B cell (primary cell): ENCODE results near the gene ELK3. TPM values are rescaled to one million over a fixed set of nuclear protein-coding genes. Genes with fewer than 3 reads are reported as not detected.

ENCODE experiments used
- ATAC-seq: fragments of 200-7000 bp; cut with Tn5 transposase; one replicate; pipeline ENCODE4 v1.10.0; 2021; ENCODE audit warnings: low read depth, mild to moderate bottlenecking, moderate number of reproducible peaks, moderate library complexity
- CTCF ChIA-PET: fragments of 350-600 bp; sonication (Branson Sonifier 250); formaldehyde crosslinking; loops from one replicate; lab custom pipeline; 2021; ENCODE audit warnings: antibody characterized with exemption, inconsistent platforms; lab: Charles Lee
- POLR2A ChIA-PET: fragments of 350-600 bp; sonication (Branson Sonifier 250); formaldehyde crosslinking; loops from one replicate; lab custom pipeline; 2021; ENCODE audit warnings: antibody characterized with exemption; lab: Charles Lee
- DNase-seq: peaks from one replicate; pipeline ENCODE4 v3.0.0; 2013
- H2AFZ ChIP-seq: 2 replicates; pipeline ENCODE4 v1.6.1; 2012; ENCODE audit warnings: mild to moderate bottlenecking, low read depth, low read length; ENCODE audit not compliant: insufficient read depth, poor library complexity, severe bottlenecking
- H3K27ac ChIP-seq, 2 donors: 1 replicate in 1 of 2; 2 replicates in 1 of 2; pipeline ENCODE4 v1.5.1; 2012 to 2013; ENCODE audit warnings: low read length in 2 of 2, mild to moderate bottlenecking in 2 of 2, moderate library complexity in 1 of 2
- H3K27me3 ChIP-seq, 4 experiments: fragments of 200-600 bp in 1 of 4; sonication (generic) in 1 of 4; replicated peaks in 1 of 4; 1 replicate in 2 of 4; 2 replicates in 2 of 4; pipeline versions ENCODE4 v1.6.1 to v1.7.0; 2013 to 2016; ENCODE audit warnings: low read length in 3 of 4, mild to moderate bottlenecking in 2 of 4, mixed read lengths in 1 of 4, moderate library complexity in 1 of 4; ENCODE audit not compliant: insufficient read depth in 4 of 4, control insufficient read depth in 3 of 4; ENCODE audit errors: control extremely low read depth in 1 of 4
- H3K36me3 ChIP-seq, 2 experiments: replicated peaks in 1 of 2; 1 replicate in 1 of 2; 2 replicates in 1 of 2; pipeline versions ENCODE4 v1.6.1 to v1.7.1; 2013; ENCODE audit warnings: low read length in 1 of 2; ENCODE audit not compliant: insufficient read depth in 2 of 2, control insufficient read depth in 1 of 2; ENCODE audit errors: control extremely low read depth in 1 of 2, extremely low read depth in 1 of 2
- H3K4me1 ChIP-seq, 2 donors: fragments of 200-600 bp in 1 of 2; sonication (generic) in 1 of 2; 1 replicate in 1 of 2; 2 replicates in 1 of 2; pipeline versions ENCODE4 v1.5.1 to v1.6.1; 2013 to 2017; ENCODE audit warnings: low read length in 2 of 2; ENCODE audit not compliant: control insufficient read depth in 2 of 2, insufficient read depth in 2 of 2
- H3K4me2 ChIP-seq: replicated peaks from 2 replicates; pipeline ENCODE3; 2012; ENCODE audit warnings: mild to moderate bottlenecking, low read depth, low read length; ENCODE audit not compliant: poor library complexity, severe bottlenecking
- H3K4me3 ChIP-seq, 5 experiments: fragments of 200-600 bp in 1 of 5; sonication (generic) in 1 of 5; 1 replicate in 3 of 5; 2 replicates in 2 of 5; pipeline versions ENCODE4 v1.5.1 to v1.7.0; 2011 to 2016; ENCODE audit warnings: low read length in 4 of 5, mild to moderate bottlenecking in 4 of 5, low read depth in 2 of 5, control low read depth in 1 of 5, moderate library complexity in 1 of 5; ENCODE audit not compliant: insufficient read depth in 1 of 5; ENCODE audit errors: control extremely low read depth in 1 of 5, extremely low read depth in 1 of 5
- H3K79me2 ChIP-seq: fragments of 200-600 bp; sonication (generic); one replicate; pipeline ENCODE4 v1.6.0; 2016; ENCODE audit warnings: low read length; ENCODE audit not compliant: control insufficient read depth, insufficient read depth
- H3K9ac ChIP-seq: fragments of 200-600 bp; sonication (generic); 2 replicates; pipeline ENCODE4 v1.6.1; 2017; ENCODE audit warnings: mild to moderate bottlenecking, low read length, moderate library complexity
- H3K9me3 ChIP-seq, 3 donors: one replicate each; pipeline versions ENCODE4 v1.6.1 to v1.7.1; 2013; ENCODE audit warnings: low read length in 2 of 3; ENCODE audit not compliant: control insufficient read depth in 2 of 3, insufficient read depth in 1 of 3; ENCODE audit errors: control extremely low read depth in 1 of 3
- H4K20me1 ChIP-seq: 2 replicates; pipeline ENCODE4 v1.6.0; 2012; ENCODE audit warnings: mild to moderate bottlenecking, low read length; ENCODE audit not compliant: insufficient read depth, control insufficient read depth, poor library complexity, severe bottlenecking
- H3K27ac Mint-ChIP-seq: one replicate; pipeline ENCODE4 v1.8.0; 2021; ENCODE audit warnings: mixed read lengths
- H3K27me3 Mint-ChIP-seq: one replicate; pipeline ENCODE4 v1.8.0; 2021; ENCODE audit warnings: mixed read lengths
- H3K4me1 Mint-ChIP-seq: one replicate; pipeline ENCODE4 v1.8.0; 2021; ENCODE audit warnings: mixed read lengths
- H3K4me3 Mint-ChIP-seq: one replicate; pipeline ENCODE4 v1.8.0; 2021; ENCODE audit warnings: mixed read lengths
- H3K9me3 Mint-ChIP-seq: one replicate; pipeline ENCODE4 v1.8.0; 2022; ENCODE audit warnings: mixed read lengths; ENCODE audit not compliant: insufficient read depth
- EZH2 ChIP-seq: IDR thresholded peaks from 2 replicates; pipeline ENCODE4 v1.6.1; 2012; ENCODE audit warnings: borderline replicate concordance, low read depth, mild to moderate bottlenecking, moderate library complexity, low read length; ENCODE audit not compliant: insufficient read depth, poor library complexity, severe bottlenecking
- WGBS: methylation state at CpG from one replicate; pipeline ENCODE4 v1.1.5; 2013; ENCODE audit warnings: missing lambda C conversion rate; ENCODE audit not compliant: insufficient coverage; 5-methylcytosine and 5-hydroxymethylcytosine counted together
- intact Hi-C: fragments of 100-400 bp; cut with micrococcal nuclease; formaldehyde crosslinking; loops from one replicate; pipeline ENCODE4 v1.10.0; 2022
- polyA plus RNA-seq: library from polyadenylated mRNA; depleted of rRNA; stranded (reverse); fragments of >200 nt; gene quantifications from 2 replicates; pipeline ENCODE4 v1.2.3, GENCODE V29; 2012
- total RNA-seq, 2 donors: library from RNA; stranded (reverse); fragments of 120-200 nt in 1 of 2; gene quantifications; 1 replicate in 1 of 2; 2 replicates in 1 of 2; pipeline versions ENCODE4 v1.2.3 to v1.2.4, GENCODE V29; 2013 to 2022
- TF ChIP-seq, protein P1 (sequence below): fragments of 200-600 bp; IDR thresholded peaks from one replicate; pipeline ENCODE4 v1.8.0; 2022; ENCODE audit warnings: antibody characterized with exemption, mild to moderate bottlenecking

ELK3 gene
- total and polyA plus RNA-seq, 2 donors (not counting 1 experiment from before 2014, with no cell fraction given) = 10.5 to 87.1 TPM

DNA sequence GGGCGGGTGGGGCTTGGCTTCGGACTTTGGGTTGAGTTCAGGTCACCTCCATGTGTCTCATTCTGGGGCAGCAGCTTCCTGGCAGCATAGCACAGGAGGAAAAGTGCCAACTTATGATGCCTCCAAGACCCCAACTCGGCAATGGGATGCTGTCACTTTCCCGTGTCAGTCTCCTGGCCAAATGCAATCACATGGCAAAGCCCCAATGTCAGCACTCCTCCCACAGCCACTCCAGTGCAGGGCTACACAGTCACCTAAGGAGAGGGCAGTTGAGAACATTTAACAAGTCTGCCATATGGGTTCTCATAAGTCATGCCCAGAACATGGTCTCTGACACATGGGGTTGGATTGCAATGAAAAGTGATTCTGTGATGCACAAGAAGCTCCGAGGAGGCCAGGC, 26.7 kb downstream of the ELK3 start:
- Histone ChIP-seq H3K27me3 (no peaks in the 10 kb centered on the region), H4K20me1 (peaks cover 66% of the 10 kb centered on the region), H3K9ac (no peak overlapping the region), H3K79me2 (peaks cover 96% of the 10 kb centered on the region), H3K9me3 (peaks cover 0 to 3% (median 0%) of the 10 kb centered on the region in 3 donors), H3K4me1 (no peaks in the 10 kb centered on the region), H3K4me3 (no peak overlapping the region), H3K4me2 (no peak overlapping the region), H3K36me3 (peaks cover 0 to 50% of the 10 kb centered on the region in 2 experiments), H2AFZ (no peak overlapping the region), H3K27ac (no peak overlapping the region)
- TF ChIP-seq, protein P1, sequence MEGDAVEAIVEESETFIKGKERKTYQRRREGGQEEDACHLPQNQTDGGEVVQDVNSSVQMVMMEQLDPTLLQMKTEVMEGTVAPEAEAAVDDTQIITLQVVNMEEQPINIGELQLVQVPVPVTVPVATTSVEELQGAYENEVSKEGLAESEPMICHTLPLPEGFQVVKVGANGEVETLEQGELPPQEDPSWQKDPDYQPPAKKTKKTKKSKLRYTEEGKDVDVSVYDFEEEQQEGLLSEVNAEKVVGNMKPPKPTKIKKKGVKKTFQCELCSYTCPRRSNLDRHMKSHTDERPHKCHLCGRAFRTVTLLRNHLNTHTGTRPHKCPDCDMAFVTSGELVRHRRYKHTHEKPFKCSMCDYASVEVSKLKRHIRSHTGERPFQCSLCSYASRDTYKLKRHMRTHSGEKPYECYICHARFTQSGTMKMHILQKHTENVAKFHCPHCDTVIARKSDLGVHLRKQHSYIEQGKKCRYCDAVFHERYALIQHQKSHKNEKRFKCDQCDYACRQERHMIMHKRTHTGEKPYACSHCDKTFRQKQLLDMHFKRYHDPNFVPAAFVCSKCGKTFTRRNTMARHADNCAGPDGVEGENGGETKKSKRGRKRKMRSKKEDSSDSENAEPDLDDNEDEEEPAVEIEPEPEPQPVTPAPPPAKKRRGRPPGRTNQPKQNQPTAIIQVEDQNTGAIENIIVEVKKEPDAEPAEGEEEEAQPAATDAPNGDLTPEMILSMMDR = no peak
- TF ChIP-seq EZH2 = no peak
- POLR2A ChIA-PET = no interaction called here
- H3K4me3 Mint-ChIP-seq = no peak overlapping the region
- no peak for DNase-seq
- CTCF ChIA-PET = interaction anchor here (1.2 kb wide), 2 partner anchors 37 to 160 kb away, joined by 3 to 4 read pairs; no protein-coding TSS in a partner anchor
- WGBS = 84% methylated on average over 5 of the region's 5 CpGs
- peaks cover 30% of the 10 kb centered on the region for H3K4me1 Mint-ChIP-seq
- no peaks in the 10 kb centered on the region for H3K27me3 Mint-ChIP-seq
- no peak for ATAC-seq
- intact Hi-C loops = no loop called here
- H3K27ac Mint-ChIP-seq = no peak overlapping the region
- peaks cover 2% of the 10 kb centered on the region for H3K9me3 Mint-ChIP-seq

DNA sequence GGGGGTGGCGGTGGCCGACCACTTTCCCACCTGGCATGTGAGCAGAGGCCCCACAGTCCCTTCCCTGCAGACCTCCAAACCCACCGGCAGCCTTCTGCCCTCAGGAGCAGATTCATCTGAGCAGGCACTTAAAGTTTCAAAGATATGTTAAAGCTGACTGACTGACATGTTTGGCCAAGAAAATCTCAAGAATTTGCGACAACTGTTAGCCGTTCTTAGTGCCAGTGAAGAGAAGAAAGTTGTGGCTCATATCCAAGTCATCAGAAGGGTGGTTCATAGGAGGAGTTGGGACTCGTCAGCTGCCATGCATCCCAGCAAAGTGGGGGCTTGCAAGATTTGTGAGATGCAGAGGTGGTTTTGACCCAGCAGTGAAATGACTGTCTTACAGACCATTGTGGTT, 27.2 kb downstream of the ELK3 start:
- intact Hi-C loops = no loop called here
- ATAC-seq = no peak
- CTCF ChIA-PET = no interaction called here

More for the DNA sequence above, 27.2 kb downstream of the ELK3 start:
- Histone ChIP-seq H3K9ac (no peak overlapping the region), H3K4me2 (no peak overlapping the region), H2AFZ (no peak overlapping the region), H3K79me2 (peaks cover 96% of the 10 kb centered on the region), H3K9me3 (peaks cover 0 to 3% (median 0%) of the 10 kb centered on the region in 3 donors), H3K36me3 (peaks cover 0 to 52% of the 10 kb centered on the region in 2 experiments), H3K27ac (no peak overlapping the region), H3K4me1 (no peaks in the 10 kb centered on the region), H3K4me3 (no peak overlapping the region), H3K27me3 (no peaks in the 10 kb centered on the region), H4K20me1 (peaks cover 66% of the 10 kb centered on the region)
- TF ChIP-seq, protein P1 = no peak
- TF ChIP-seq EZH2 = no peak
- peaks cover 28% of the 10 kb centered on the region for H3K4me1 Mint-ChIP-seq
- H3K27me3 Mint-ChIP-seq = no peaks in the 10 kb centered on the region
- H3K9me3 Mint-ChIP-seq = peaks cover 2% of the 10 kb centered on the region
- H3K4me3 Mint-ChIP-seq = no peak overlapping the region
- POLR2A ChIA-PET = no interaction called here
- H3K27ac Mint-ChIP-seq = no peak overlapping the region
- DNase-seq = no peak
- WGBS = 97% methylated on average over 5 of the region's 6 CpGs
